Stomach smooth muscle (tissue), 2 donors: Measurements from ENCODE around the gene KCNAB1.
"Not testable (repeated sequence)": the region's sequence is repeated elsewhere in the genome, so short reads cannot be mapped to it uniquely, and the experiment has no call there.

Source experiments
- H3K27ac ChIP-seq: one replicate; pipeline ENCODE4 v1.7.0; 2013; ENCODE audit warnings: mild to moderate bottlenecking, low read length, inconsistent platforms
- H3K27me3 ChIP-seq, 2 donors: one replicate each; pipeline ENCODE4 v1.7.0; 2013; ENCODE audit warnings: low read length in 2 of 2; ENCODE audit not compliant: insufficient read depth in 2 of 2, control insufficient read depth in 1 of 2
- H3K36me3 ChIP-seq, 2 donors: one replicate each; pipeline ENCODE4 v1.7.0; 2013; ENCODE audit warnings: low read length in 2 of 2; ENCODE audit not compliant: control insufficient read depth in 2 of 2, insufficient read depth in 2 of 2
- H3K4me1 ChIP-seq: one replicate; pipeline ENCODE4 v1.7.0; 2013; ENCODE audit warnings: low read length; ENCODE audit not compliant: control insufficient read depth, insufficient read depth
- H3K4me3 ChIP-seq, 2 donors: one replicate each; pipeline ENCODE4 v1.7.0; 2013; ENCODE audit warnings: low read length in 2 of 2
- H3K9ac ChIP-seq, 2 donors: one replicate each; pipeline ENCODE4 v1.7.0; 2013; ENCODE audit warnings: low read length in 2 of 2, mild to moderate bottlenecking in 1 of 2
- H3K9me3 ChIP-seq, 2 donors: one replicate each; pipeline ENCODE4 v1.7.0; 2013; ENCODE audit warnings: low read length in 2 of 2; ENCODE audit not compliant: control insufficient read depth in 2 of 2
- donor health status: healthy.
- donor health status: Pancreatic carcinoma.

Gene KCNAB1

DNA sequence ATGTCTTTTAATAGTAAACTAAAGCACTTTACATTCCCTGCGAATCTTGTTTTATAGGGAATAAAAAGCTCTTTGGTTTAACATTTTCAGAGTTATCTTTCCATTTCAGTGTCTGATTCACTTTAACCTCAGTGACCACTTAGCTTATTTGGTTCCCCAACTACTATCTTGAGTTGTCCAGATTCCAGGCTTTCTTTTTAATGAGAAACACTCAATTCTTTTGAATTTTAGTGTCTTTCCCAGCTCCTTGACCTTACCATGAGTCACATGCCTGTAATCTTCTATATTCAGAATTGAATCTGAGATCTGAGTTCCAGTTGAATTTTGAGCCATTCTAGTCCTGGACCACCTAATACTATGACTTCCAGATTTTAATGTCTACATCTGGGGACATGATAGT is 144.4 kb downstream of the KCNAB1 start:
- no peak overlapping the region for H3K9ac ChIP-seq
- no peak overlapping the region for H3K27ac ChIP-seq
- H3K27me3 ChIP-seq, result no peaks in the 10 kb centered on the region
- H3K9me3 ChIP-seq, result no peaks in the 10 kb centered on the region
- no peaks in the 10 kb centered on the region for H3K4me1 ChIP-seq
- H3K36me3 ChIP-seq, result no peaks in the 10 kb centered on the region
- H3K4me3 ChIP-seq, result no peak overlapping the region

DNA sequence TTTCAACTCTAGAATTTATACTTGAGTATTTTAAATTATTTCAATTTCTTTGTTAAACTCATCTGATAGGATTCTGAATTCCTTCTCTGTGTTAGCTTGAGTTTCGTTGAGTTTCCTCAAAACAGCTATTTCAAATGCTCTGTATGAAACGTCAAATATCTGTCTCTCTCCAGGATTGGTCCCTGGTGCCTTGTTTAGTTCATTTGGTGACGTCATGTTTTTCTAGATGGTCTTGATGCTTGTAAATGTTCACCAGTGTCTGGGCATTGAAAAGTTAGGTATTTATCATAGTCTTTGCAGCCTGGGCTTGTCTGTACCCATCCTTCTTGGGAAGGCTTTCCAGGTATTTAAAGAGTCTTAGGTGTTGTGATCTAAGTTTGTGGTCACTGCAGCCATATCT is 151.1 kb downstream of the KCNAB1 start:
- Histone ChIP-seq H3K9ac (no peak overlapping the region), H3K36me3 (no peaks in the 10 kb centered on the region), H3K9me3 (no peaks in the 10 kb centered on the region), H3K27ac (no peak overlapping the region), H3K27me3 (no peaks in the 10 kb centered on the region), H3K4me1 (peaks cover 13% of the 10 kb centered on the region), H3K4me3 (no peak overlapping the region)

DNA sequence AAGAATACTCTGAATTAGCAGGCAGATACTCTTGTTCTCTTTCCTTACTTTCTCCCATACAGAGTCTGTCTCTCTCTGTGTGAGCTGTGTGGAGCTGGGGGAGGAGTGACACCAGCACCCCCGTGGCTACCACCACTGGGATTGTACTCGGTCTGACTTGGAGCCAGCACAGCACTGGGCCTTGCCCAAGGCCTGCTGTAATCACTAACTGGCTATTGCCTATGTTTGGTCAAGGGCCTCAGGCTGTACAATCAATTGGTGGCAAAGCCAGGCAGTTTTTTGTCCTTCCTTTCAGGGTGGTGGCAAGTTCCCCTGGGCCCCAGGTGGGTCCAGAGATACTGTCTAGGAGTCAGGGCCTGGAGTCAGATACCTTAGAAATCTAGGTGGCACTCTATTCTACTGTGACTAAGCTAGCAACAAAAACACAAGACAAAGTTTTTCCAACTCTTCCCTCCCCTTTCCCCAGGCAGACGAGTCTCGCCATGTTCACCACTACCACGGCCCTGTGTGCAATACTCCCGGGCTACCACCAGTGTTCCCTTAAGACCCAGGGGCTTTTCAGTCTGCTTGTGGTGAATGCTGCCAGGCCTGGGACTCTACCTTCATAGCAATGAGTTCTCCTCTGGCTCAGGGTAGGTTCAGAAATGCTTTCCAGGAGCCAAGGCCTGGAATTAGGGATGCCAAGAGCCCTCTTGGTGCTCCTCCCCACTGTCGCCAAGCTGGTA is 151.8 kb downstream of the KCNAB1 start:
- no peaks in the 10 kb centered on the region for H3K27me3 ChIP-seq
- H3K27ac ChIP-seq, result peak overlapping the region; percentile 77
- no peaks in the 10 kb centered on the region for H3K36me3 ChIP-seq
- no peak overlapping the region for H3K4me3 ChIP-seq
- H3K4me1 ChIP-seq, result peaks cover 13% of the 10 kb centered on the region
- H3K9me3 ChIP-seq, result no peaks in the 10 kb centered on the region
- H3K9ac ChIP-seq, result no peak overlapping the region

DNA sequence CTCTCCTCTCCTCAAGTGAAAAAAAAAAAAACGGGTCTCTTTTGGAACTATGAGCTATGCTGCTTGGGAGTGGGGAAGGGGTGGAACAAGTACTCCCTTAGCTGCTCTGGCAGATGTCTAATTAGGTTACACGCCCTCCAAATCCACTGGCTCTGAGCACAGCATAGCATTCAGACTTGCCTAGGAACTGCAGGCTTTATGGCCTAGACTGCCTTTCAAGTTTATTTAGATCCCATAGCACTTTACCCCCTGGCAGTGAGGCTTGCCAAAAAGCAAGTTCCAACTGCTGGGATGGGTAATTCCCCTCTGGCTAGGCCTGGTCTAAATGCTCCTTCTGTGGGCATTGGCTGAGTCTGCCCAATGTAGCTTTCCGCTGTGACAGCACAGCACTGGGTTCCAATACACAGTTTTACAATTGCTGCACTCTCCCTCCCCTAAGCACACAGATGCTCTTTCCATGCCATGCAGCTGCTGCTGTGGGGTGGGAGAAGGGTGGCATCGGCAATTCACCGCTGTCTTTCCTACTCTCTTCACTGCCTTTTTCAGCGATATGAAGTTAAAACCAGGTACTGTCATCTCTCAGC is 152.8 kb downstream of the KCNAB1 start:
- Histone ChIP-seq H3K9ac (peak overlapping the region in 1 of 2 donors; percentile 71), H3K9me3 (no peaks in the 10 kb centered on the region), H3K4me1 (peaks cover 13% of the 10 kb centered on the region), H3K4me3 (peak overlapping the region in 1 of 2 donors; percentile 57), H3K27me3 (no peaks in the 10 kb centered on the region), H3K36me3 (no peaks in the 10 kb centered on the region), H3K27ac (peak overlapping the region; percentile 77)

DNA sequence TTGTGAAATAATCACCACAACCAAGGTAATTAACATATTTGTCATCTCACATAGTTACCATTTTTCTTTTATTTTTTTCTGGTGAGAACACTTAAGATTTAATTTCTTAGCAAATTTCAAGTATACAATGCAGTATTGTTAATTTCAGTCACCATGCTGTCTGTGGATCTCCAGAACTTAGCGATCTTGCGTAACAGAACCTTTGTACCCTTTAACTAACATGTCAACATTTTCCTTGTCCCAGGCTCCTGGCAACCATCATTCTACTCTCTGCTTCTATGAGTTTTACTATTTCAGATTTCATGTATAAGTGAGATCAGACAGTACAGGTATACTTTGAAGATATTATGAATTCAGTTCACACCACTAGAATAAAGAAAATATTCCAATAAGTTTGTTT is 154.4 kb downstream of the KCNAB1 start:
- H3K4me1 ChIP-seq, result peaks cover 13% of the 10 kb centered on the region
- H3K27me3 ChIP-seq, result no peaks in the 10 kb centered on the region
- H3K4me3 ChIP-seq, result no peak overlapping the region
- no peak overlapping the region for H3K9ac ChIP-seq
- H3K9me3 ChIP-seq, result no peaks in the 10 kb centered on the region
- H3K27ac ChIP-seq, result no peak overlapping the region
- no peaks in the 10 kb centered on the region for H3K36me3 ChIP-seq

DNA sequence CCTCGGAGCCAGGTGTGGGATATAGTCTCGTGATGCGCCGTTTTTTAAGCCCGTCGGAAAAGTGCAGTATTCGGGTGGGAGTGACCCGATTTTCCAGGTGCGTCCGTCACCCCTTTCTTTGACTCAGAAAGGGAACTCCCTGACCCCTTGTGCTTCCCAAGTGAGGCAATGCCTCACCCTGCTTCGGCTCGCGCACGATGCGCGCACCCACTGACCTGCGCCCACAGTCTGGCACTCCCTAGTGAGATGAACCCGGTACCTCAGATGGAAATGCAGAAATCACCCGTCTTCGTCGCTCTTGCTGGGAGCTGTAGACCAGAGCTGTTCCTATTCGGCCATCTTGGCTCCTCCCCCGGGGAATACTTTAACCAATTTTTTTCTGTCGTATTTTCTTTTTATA is 164.3 kb downstream of the KCNAB1 start:
- H3K36me3 ChIP-seq, H3K27me3 ChIP-seq, H3K4me1 ChIP-seq, H3K9me3 ChIP-seq, H3K4me3 ChIP-seq, H3K9ac ChIP-seq, H3K27ac ChIP-seq: not testable (repeated sequence)

DNA sequence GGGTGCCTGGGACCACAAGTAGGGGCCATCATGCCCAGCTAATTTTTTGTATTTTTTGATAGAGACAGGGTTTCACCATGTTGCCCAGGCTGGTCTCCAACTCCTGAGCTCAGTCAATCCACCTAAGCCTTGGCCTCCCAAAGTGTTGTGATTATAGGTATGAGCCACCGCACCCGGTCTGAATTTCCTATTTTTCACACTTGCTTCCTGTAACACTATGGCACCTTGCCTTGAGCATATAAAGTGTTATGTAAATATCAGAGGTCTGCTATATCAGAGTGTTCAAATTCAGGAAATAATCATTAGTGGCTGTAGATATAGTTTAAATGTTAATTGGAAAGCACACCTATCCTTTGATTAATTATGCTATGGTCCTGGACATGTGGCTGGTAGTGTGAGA is 165.2 kb downstream of the KCNAB1 start:
- Histone ChIP-seq H3K9me3 (no peaks in the 10 kb centered on the region), H3K4me1 (peaks cover 2% of the 10 kb centered on the region), H3K4me3 (no peak overlapping the region), H3K27me3 (no peaks in the 10 kb centered on the region), H3K27ac (no peak overlapping the region), H3K9ac (no peak overlapping the region), H3K36me3 (no peaks in the 10 kb centered on the region)

DNA sequence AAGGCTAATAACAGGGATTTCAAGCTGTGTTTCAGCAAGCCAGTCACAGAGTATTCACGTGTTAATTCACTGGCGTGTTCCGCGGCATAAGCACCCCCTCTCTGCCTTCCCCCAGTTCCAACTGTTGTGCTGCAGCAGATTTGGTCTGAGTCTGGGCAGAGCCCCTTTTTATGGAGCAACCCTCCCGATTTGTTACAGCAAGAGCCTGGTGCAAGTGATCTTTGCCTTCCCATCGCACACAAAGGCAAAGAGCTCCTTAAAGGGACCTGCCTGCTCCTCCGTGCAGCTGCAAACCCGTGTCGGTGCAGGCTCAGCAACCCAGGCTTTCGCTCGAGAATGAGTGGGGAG is 170.5 kb downstream of the KCNAB1 start:
- Histone ChIP-seq H3K4me3 (peak overlapping the region; percentile 72 to 78), H3K4me1 (peaks cover 15% of the 10 kb centered on the region), H3K27me3 (peaks cover 16 to 24% of the 10 kb centered on the region in 2 donors), H3K9me3 (no peaks in the 10 kb centered on the region), H3K9ac (no peak overlapping the region), H3K36me3 (no peaks in the 10 kb centered on the region), H3K27ac (no peak overlapping the region)

DNA sequence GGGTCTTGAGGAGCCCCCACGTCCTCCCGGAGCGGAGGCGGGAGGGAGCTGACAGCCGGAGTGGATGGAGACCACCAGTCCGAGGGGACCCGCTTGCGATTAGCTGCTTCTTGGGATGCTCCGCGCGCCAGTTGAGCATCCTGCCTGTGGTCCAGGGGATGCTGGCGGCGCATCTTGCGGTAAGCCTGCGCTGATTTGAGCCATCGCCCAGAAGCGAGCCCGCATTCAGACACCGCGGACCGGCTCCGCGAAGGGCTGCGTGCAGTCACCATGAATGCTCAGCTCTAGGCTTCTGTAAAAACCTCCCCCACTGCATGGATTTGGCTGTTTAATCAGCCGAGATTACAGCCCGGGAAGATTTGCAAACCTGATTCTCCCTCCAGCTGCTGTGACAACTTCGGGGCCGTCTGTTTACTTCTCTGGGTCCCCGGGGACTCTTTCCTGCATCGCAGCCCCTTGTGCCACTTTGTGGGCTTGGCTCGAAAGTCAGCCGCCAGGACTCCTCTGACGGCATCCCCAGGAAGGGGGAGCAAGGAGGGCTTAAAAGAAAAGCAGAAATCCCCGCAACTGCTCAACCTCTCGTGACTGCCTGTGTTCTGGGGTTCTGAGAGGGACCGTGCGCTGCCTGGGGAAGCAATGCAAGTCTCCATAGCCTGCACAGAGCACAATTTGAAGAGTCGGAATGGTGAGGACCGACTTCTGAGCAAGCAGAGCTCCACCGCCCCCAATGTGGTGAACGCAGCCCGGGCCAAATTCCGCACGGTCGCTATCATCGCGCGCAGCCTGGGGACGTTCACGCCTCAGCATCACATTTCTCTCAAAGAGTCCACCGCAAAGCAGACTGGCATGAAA is 171.1 kb downstream of the KCNAB1 start:
- peaks cover 16 to 24% of the 10 kb centered on the region in 2 donors for H3K27me3 ChIP-seq
- H3K4me3 ChIP-seq, result peak overlapping the region; percentile 72 to 78
- H3K9ac ChIP-seq, result no peak overlapping the region
- peaks cover 15% of the 10 kb centered on the region for H3K4me1 ChIP-seq
- H3K36me3 ChIP-seq, result no peaks in the 10 kb centered on the region
- no peaks in the 10 kb centered on the region for H3K9me3 ChIP-seq
- H3K27ac ChIP-seq, result no peak overlapping the region

DNA sequence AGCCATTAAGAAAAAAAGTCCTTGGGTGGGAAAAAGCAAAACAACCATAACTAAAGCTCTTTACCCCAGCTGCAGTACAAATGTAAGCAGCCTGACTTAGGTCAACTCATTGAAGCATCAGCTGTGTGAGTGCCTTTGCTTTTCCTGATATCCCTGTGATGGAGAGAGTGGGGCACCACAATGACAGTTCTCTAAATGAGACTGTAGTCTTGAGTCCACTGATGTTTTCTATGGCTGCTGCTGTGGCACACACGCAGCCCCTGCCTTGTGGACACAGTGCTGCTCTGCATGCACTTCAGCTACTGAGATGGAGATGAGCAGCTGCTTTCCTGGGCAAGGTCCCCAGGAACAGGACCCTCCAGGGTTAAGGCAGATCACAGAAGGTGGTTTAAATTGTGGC is 173.2 kb downstream of the KCNAB1 start:
- H3K27me3 ChIP-seq, result peaks cover 16 to 24% of the 10 kb centered on the region in 2 donors
- H3K4me3 ChIP-seq, result no peak overlapping the region
- no peak overlapping the region for H3K9ac ChIP-seq
- peaks cover 15% of the 10 kb centered on the region for H3K4me1 ChIP-seq
- H3K9me3 ChIP-seq, result no peaks in the 10 kb centered on the region
- no peaks in the 10 kb centered on the region for H3K36me3 ChIP-seq
- H3K27ac ChIP-seq, result no peak overlapping the region

DNA sequence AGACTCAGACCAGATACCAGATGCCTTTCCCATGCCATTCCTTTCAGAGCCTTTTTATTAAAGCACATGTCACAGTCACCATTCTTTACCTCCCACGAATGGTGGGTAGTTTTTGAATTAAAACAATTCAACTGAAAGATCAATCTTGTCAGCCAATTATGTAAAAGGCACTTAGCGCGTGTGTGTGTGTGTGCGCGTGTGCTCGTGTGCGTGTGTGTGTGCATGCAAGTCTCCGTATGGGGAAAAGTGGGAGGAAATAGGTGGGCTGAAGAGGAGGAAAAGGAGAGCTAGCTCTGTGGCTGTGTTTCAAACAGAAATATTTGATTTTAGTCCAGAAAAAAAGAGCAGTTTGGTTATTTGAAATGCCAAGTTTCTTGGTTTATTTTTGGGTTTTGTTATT is 177.2 kb downstream of the KCNAB1 start:
- Histone ChIP-seq H3K4me1 (no peaks in the 10 kb centered on the region), H3K36me3 (no peaks in the 10 kb centered on the region)

More for the DNA sequence above, 177.2 kb downstream of the KCNAB1 start:
- H3K27ac ChIP-seq, result no peak overlapping the region
- no peak overlapping the region for H3K9ac ChIP-seq
- no peak overlapping the region for H3K4me3 ChIP-seq
- H3K27me3 ChIP-seq, result peaks cover 4 to 8% of the 10 kb centered on the region in 2 donors
- no peaks in the 10 kb centered on the region for H3K9me3 ChIP-seq
